ENCODE results near the gene GNAQ.

DNA sequence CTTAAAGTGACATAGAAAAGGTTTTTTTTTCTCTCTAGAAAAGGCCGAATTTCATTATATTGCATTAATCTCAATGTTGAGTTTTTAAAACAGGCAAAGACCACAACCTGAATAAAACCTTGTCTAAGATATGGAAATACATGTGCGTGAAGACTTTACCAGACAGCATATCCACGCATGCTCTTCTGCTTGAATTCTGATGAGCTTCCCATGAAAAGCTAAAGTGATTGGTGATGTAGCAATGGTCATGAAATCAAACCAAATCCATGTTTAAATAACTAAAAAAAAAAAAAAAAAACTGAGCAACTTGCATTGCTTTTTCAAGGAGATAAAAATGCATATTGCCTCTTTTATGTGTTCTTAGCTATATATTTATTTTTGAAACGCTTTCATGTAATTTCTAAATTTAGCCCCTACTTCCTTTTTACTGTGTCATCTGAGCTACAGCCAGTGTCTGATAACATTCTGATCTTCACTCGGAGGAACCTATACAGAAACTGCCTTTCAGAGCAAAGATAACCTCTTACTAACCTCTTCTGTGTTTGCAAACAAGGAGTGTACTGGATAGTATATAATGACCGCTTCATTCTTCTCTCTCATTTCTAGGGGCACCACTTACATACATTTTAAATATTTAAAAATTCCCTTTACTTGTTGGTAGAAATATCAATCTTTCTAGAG, 204.4 kb downstream of the GNAQ start:
- TF ChIP-seq EZH2phosphoT487 (IDR thresholded peaks at IDR 0.05; ENCODE audit: low read depth, severe bottlenecking, unreplicated experiment) (no peak), CTCF (IDR thresholded peaks at IDR 0.05; ENCODE audit: poor library complexity) (no peak), EZH2 (IDR thresholded peaks at IDR 0.05; ENCODE audit: borderline replicate concordance) (no peak)
